B cell (primary cell): ENCODE results near the gene EPN2. TPM values are rescaled to one million over a fixed set of nuclear protein-coding genes. Genes with fewer than 3 reads are reported as not detected.

Source experiments
- ATAC-seq: fragments of 200-7000 bp; cut with Tn5 transposase; one replicate; pipeline ENCODE4 v1.10.0; 2021; ENCODE audit warnings: low read depth, mild to moderate bottlenecking, moderate number of reproducible peaks, moderate library complexity
- CTCF ChIA-PET: fragments of 350-600 bp; sonication (Branson Sonifier 250); formaldehyde crosslinking; loops from one replicate; lab custom pipeline; 2021; ENCODE audit warnings: antibody characterized with exemption, inconsistent platforms; lab: Charles Lee
- POLR2A ChIA-PET: fragments of 350-600 bp; sonication (Branson Sonifier 250); formaldehyde crosslinking; loops from one replicate; lab custom pipeline; 2021; ENCODE audit warnings: antibody characterized with exemption; lab: Charles Lee
- DNase-seq: peaks from one replicate; pipeline ENCODE4 v3.0.0; 2013
- H2AFZ ChIP-seq: 2 replicates; pipeline ENCODE4 v1.6.1; 2012; ENCODE audit warnings: mild to moderate bottlenecking, low read depth, low read length; ENCODE audit not compliant: insufficient read depth, poor library complexity, severe bottlenecking
- H3K27ac ChIP-seq, 2 donors: 1 replicate in 1 of 2; 2 replicates in 1 of 2; pipeline ENCODE4 v1.5.1; 2012 to 2013; ENCODE audit warnings: low read length in 2 of 2, mild to moderate bottlenecking in 2 of 2, moderate library complexity in 1 of 2
- H3K27me3 ChIP-seq, 4 experiments: fragments of 200-600 bp in 1 of 4; sonication (generic) in 1 of 4; replicated peaks in 1 of 4; 1 replicate in 2 of 4; 2 replicates in 2 of 4; pipeline versions ENCODE4 v1.6.1 to v1.7.0; 2013 to 2016; ENCODE audit warnings: low read length in 3 of 4, mild to moderate bottlenecking in 2 of 4, mixed read lengths in 1 of 4, moderate library complexity in 1 of 4; ENCODE audit not compliant: insufficient read depth in 4 of 4, control insufficient read depth in 3 of 4; ENCODE audit errors: control extremely low read depth in 1 of 4
- H3K36me3 ChIP-seq, 2 experiments: replicated peaks in 1 of 2; 1 replicate in 1 of 2; 2 replicates in 1 of 2; pipeline versions ENCODE4 v1.6.1 to v1.7.1; 2013; ENCODE audit warnings: low read length in 1 of 2; ENCODE audit not compliant: insufficient read depth in 2 of 2, control insufficient read depth in 1 of 2; ENCODE audit errors: control extremely low read depth in 1 of 2, extremely low read depth in 1 of 2
- H3K4me1 ChIP-seq, 2 donors: fragments of 200-600 bp in 1 of 2; sonication (generic) in 1 of 2; 1 replicate in 1 of 2; 2 replicates in 1 of 2; pipeline versions ENCODE4 v1.5.1 to v1.6.1; 2013 to 2017; ENCODE audit warnings: low read length in 2 of 2; ENCODE audit not compliant: control insufficient read depth in 2 of 2, insufficient read depth in 2 of 2
- H3K4me2 ChIP-seq: replicated peaks from 2 replicates; pipeline ENCODE3; 2012; ENCODE audit warnings: mild to moderate bottlenecking, low read depth, low read length; ENCODE audit not compliant: poor library complexity, severe bottlenecking
- H3K4me3 ChIP-seq, 5 experiments: fragments of 200-600 bp in 1 of 5; sonication (generic) in 1 of 5; 1 replicate in 3 of 5; 2 replicates in 2 of 5; pipeline versions ENCODE4 v1.5.1 to v1.7.0; 2011 to 2016; ENCODE audit warnings: low read length in 4 of 5, mild to moderate bottlenecking in 4 of 5, low read depth in 2 of 5, control low read depth in 1 of 5, moderate library complexity in 1 of 5; ENCODE audit not compliant: insufficient read depth in 1 of 5; ENCODE audit errors: control extremely low read depth in 1 of 5, extremely low read depth in 1 of 5
- H3K79me2 ChIP-seq: fragments of 200-600 bp; sonication (generic); one replicate; pipeline ENCODE4 v1.6.0; 2016; ENCODE audit warnings: low read length; ENCODE audit not compliant: control insufficient read depth, insufficient read depth
- H3K9ac ChIP-seq: fragments of 200-600 bp; sonication (generic); 2 replicates; pipeline ENCODE4 v1.6.1; 2017; ENCODE audit warnings: mild to moderate bottlenecking, low read length, moderate library complexity
- H3K9me3 ChIP-seq, 3 donors: one replicate each; pipeline versions ENCODE4 v1.6.1 to v1.7.1; 2013; ENCODE audit warnings: low read length in 2 of 3; ENCODE audit not compliant: control insufficient read depth in 2 of 3, insufficient read depth in 1 of 3; ENCODE audit errors: control extremely low read depth in 1 of 3
- H4K20me1 ChIP-seq: 2 replicates; pipeline ENCODE4 v1.6.0; 2012; ENCODE audit warnings: mild to moderate bottlenecking, low read length; ENCODE audit not compliant: insufficient read depth, control insufficient read depth, poor library complexity, severe bottlenecking
- H3K27ac Mint-ChIP-seq: one replicate; pipeline ENCODE4 v1.8.0; 2021; ENCODE audit warnings: mixed read lengths
- H3K27me3 Mint-ChIP-seq: one replicate; pipeline ENCODE4 v1.8.0; 2021; ENCODE audit warnings: mixed read lengths
- H3K4me1 Mint-ChIP-seq: one replicate; pipeline ENCODE4 v1.8.0; 2021; ENCODE audit warnings: mixed read lengths
- H3K4me3 Mint-ChIP-seq: one replicate; pipeline ENCODE4 v1.8.0; 2021; ENCODE audit warnings: mixed read lengths
- H3K9me3 Mint-ChIP-seq: one replicate; pipeline ENCODE4 v1.8.0; 2022; ENCODE audit warnings: mixed read lengths; ENCODE audit not compliant: insufficient read depth
- EZH2 ChIP-seq: IDR thresholded peaks from 2 replicates; pipeline ENCODE4 v1.6.1; 2012; ENCODE audit warnings: borderline replicate concordance, low read depth, mild to moderate bottlenecking, moderate library complexity, low read length; ENCODE audit not compliant: insufficient read depth, poor library complexity, severe bottlenecking
- WGBS: methylation state at CpG from one replicate; pipeline ENCODE4 v1.1.5; 2013; ENCODE audit warnings: missing lambda C conversion rate; ENCODE audit not compliant: insufficient coverage; 5-methylcytosine and 5-hydroxymethylcytosine counted together
- intact Hi-C: fragments of 100-400 bp; cut with micrococcal nuclease; formaldehyde crosslinking; loops from one replicate; pipeline ENCODE4 v1.10.0; 2022
- polyA plus RNA-seq: library from polyadenylated mRNA; depleted of rRNA; stranded (reverse); fragments of >200 nt; gene quantifications from 2 replicates; pipeline ENCODE4 v1.2.3, GENCODE V29; 2012
- total RNA-seq, 2 donors: library from RNA; stranded (reverse); fragments of 120-200 nt in 1 of 2; gene quantifications; 1 replicate in 1 of 2; 2 replicates in 1 of 2; pipeline versions ENCODE4 v1.2.3 to v1.2.4, GENCODE V29; 2013 to 2022
- TF ChIP-seq, protein P1 (sequence below): fragments of 200-600 bp; IDR thresholded peaks from one replicate; pipeline ENCODE4 v1.8.0; 2022; ENCODE audit warnings: antibody characterized with exemption, mild to moderate bottlenecking

EPN2 gene
- total and polyA plus RNA-seq, 2 donors (not counting 1 experiment from before 2014, with no cell fraction given), result 15.7 to 35.6 TPM

DNA sequence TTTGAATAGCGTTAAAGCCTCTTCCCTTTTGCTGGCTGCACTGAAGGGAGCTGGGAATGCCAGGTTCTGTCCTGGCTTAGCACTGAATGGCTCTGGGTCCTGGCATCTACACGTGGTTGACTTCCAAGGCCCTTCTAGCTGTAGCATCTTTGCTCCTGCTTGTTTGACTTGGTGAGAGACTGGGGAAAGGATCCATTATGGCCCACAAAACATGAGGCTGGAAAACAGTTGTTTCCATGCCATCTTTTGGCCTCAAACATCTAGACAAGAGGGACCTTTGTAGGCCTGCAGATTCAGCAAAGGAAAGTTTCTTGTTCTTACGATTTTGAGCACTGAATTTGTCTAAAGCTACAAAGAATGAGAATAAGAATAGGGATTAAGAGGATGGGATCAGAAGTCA, 32.5 kb downstream of the EPN2 start:
- peaks cover 5% of the 10 kb centered on the region for H3K79me2 ChIP-seq
- peaks cover 0 to 6% (median 2%) of the 10 kb centered on the region in 4 experiments for H3K27me3 ChIP-seq
- no peaks in the 10 kb centered on the region for H3K9me3 ChIP-seq
- no peak for TF ChIP-seq EZH2
- TF ChIP-seq, protein P1, sequence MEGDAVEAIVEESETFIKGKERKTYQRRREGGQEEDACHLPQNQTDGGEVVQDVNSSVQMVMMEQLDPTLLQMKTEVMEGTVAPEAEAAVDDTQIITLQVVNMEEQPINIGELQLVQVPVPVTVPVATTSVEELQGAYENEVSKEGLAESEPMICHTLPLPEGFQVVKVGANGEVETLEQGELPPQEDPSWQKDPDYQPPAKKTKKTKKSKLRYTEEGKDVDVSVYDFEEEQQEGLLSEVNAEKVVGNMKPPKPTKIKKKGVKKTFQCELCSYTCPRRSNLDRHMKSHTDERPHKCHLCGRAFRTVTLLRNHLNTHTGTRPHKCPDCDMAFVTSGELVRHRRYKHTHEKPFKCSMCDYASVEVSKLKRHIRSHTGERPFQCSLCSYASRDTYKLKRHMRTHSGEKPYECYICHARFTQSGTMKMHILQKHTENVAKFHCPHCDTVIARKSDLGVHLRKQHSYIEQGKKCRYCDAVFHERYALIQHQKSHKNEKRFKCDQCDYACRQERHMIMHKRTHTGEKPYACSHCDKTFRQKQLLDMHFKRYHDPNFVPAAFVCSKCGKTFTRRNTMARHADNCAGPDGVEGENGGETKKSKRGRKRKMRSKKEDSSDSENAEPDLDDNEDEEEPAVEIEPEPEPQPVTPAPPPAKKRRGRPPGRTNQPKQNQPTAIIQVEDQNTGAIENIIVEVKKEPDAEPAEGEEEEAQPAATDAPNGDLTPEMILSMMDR, result no peak
- H3K9ac ChIP-seq, result no peak overlapping the region
- no peaks in the 10 kb centered on the region for H3K36me3 ChIP-seq
- peak overlapping the region; percentile 4 for H3K4me2 ChIP-seq
- 62% methylated on average over 3 of the region's 3 CpGs for WGBS
- H3K4me3 ChIP-seq, result no peak overlapping the region
- no peak for DNase-seq
- H3K27ac ChIP-seq, result no peak overlapping the region
- POLR2A ChIA-PET, result no interaction called here
- CTCF ChIA-PET, result no interaction called here
- peak overlapping the region; percentile 28 for H3K27ac Mint-ChIP-seq
- H3K27me3 Mint-ChIP-seq, result no peaks in the 10 kb centered on the region
- no peak overlapping the region for H2AFZ ChIP-seq
- intact Hi-C loops, result no loop called here
- H3K4me1 ChIP-seq, result peaks cover 24 to 27% of the 10 kb centered on the region in 2 donors
- peaks cover 18% of the 10 kb centered on the region for H4K20me1 ChIP-seq
- H3K9me3 Mint-ChIP-seq, result no peaks in the 10 kb centered on the region
- ATAC-seq, result no peak
- H3K4me1 Mint-ChIP-seq, result peaks cover 41% of the 10 kb centered on the region
- no peak overlapping the region for H3K4me3 Mint-ChIP-seq

DNA sequence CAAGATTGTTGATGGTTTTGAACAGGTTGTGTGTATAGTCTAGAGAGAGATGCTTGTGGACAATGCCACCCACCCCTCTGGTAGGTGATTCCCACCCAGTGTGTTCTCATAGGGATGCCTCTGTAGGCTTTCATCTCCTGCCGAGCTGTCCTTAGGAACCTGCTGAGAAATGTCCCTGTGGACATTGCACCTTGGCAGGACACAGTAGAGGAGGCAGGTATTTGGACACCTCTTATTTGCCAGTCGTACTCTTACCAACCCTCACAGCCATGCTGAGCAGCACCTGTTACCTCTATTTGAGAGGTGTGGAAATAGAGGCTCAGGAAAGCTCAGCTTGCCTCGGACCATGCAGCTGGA, 33.2 kb downstream of the EPN2 start:
- Histone ChIP-seq H3K79me2 (peaks cover 5% of the 10 kb centered on the region), H2AFZ (no peak overlapping the region), H3K27ac (no peak overlapping the region), H3K36me3 (no peaks in the 10 kb centered on the region), H3K9me3 (no peaks in the 10 kb centered on the region), H4K20me1 (peaks cover 18% of the 10 kb centered on the region), H3K4me2 (peak overlapping the region; percentile 19), H3K27me3 (peaks cover 0 to 6% (median 2%) of the 10 kb centered on the region in 4 experiments), H3K4me1 (peaks cover 24 to 27% of the 10 kb centered on the region in 2 donors), H3K9ac (no peak overlapping the region), H3K4me3 (no peak overlapping the region)
- H3K4me3 Mint-ChIP-seq, result peak overlapping the region; percentile 38
- TF ChIP-seq, protein P1, result no peak
- TF ChIP-seq EZH2, result no peak
- H3K27ac Mint-ChIP-seq, result peak overlapping the region; percentile 4
- H3K9me3 Mint-ChIP-seq, result no peaks in the 10 kb centered on the region
- ChIA-PET POLR2A (no interaction called here), CTCF (interaction anchor here (2.0 kb wide), 1 partner anchor 68 kb away, joined by 7 read pairs; no protein-coding TSS in a partner anchor)
- peaks cover 41% of the 10 kb centered on the region for H3K4me1 Mint-ChIP-seq
- no peak for DNase-seq
- WGBS, result 100% methylated on average over 2 of the region's 3 CpGs
- H3K27me3 Mint-ChIP-seq, result no peaks in the 10 kb centered on the region
- no peak for ATAC-seq
- intact Hi-C loops, result no loop called here
